ENCODE results near the gene ICAM3.

ICAM3 gene

DNA sequence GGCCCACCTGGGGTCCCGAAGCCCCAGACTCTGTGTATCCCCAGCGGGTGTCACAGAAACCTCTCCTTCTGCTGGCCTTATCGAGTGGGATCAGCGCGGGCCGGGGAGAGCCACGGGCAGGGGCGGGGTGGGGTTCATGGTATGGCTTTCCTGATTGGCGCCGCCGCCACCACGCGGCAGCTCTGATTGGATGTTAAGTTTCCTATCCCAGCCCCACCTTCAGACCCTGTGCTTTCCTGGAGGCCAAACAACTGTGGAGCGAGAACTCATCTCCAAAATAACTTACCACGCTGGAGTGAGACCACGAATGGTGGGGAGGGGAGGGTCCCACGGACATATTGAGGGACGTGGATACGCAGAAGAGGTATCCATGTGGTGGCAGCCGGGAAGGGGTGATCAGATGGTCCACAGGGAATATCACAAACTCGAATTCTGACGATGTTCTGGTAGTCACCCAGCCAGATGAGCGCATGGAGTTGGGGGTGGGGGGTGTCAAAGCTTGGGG, 50.7 kb downstream of the ICAM3 start:
- in situ Hi-C loops (cut with HindIII; ENCODE audit: low sequenced_read_pairs) = no loop called here
- DNase-seq (ENCODE audit: low read depth, low spot score) = no peak
- TF ChIP-seq, protein P1, sequence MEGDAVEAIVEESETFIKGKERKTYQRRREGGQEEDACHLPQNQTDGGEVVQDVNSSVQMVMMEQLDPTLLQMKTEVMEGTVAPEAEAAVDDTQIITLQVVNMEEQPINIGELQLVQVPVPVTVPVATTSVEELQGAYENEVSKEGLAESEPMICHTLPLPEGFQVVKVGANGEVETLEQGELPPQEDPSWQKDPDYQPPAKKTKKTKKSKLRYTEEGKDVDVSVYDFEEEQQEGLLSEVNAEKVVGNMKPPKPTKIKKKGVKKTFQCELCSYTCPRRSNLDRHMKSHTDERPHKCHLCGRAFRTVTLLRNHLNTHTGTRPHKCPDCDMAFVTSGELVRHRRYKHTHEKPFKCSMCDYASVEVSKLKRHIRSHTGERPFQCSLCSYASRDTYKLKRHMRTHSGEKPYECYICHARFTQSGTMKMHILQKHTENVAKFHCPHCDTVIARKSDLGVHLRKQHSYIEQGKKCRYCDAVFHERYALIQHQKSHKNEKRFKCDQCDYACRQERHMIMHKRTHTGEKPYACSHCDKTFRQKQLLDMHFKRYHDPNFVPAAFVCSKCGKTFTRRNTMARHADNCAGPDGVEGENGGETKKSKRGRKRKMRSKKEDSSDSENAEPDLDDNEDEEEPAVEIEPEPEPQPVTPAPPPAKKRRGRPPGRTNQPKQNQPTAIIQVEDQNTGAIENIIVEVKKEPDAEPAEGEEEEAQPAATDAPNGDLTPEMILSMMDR (IDR thresholded peaks at IDR 0.05; ENCODE audit: low read depth, low read length) = no peak
- H3K4me3 ChIP-seq (ENCODE audit: low read depth, low read length) = peak overlapping the region; percentile 13

DNA sequence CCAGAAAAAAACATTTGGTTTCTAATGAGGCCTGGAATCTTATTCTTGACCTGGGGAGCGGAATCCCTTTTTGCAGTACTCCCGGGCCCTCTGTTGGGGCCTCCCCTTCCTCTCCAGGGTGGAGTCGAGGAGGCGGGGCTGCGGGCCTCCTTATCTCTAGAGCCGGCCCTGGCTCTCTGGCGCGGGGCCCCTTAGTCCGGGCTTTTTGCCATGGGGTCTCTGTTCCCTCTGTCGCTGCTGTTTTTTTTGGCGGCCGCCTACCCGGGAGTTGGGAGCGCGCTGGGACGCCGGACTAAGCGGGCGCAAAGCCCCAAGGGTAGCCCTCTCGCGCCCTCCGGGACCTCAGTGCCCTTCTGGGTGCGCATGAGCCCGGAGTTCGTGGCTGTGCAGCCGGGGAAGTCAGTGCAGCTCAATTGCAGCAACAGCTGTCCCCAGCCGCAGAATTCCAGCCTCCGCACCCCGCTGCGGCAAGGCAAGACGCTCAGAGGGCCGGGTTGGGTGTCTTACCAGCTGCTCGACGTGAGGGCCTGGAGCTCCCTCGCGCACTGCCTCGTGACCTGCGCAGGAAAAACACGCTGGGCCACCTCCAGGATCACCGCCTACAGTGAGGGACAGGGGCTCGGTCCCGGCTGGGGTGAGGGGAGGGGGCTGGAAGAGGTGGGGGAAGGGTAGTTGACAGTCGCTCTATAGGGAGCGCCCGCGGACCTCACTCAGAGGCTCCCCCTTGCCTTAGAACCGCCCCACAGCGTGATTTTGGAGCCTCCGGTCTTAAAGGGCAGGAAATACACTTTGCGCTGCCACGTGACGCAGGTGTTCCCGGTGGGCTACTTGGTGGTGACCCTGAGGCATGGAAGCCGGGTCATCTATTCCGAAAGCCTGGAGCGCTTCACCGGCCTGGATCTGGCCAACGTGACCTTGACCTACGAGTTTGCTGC, 52.4 kb downstream of the ICAM3 start, which contains the start of gene ICAM4:
TSS of gene ICAM4 (plus strand) at position 153 of the 935 bp plus-strand sequence. CDS start at position 211, 58 bp downstream.
- in situ Hi-C loops (cut with HindIII; ENCODE audit: low sequenced_read_pairs) = no loop called here
- no peak for DNase-seq (ENCODE audit: low read depth, low spot score)
- no peak within 1 kb of the TSS for H3K4me3 ChIP-seq (ENCODE audit: low read depth, low read length)
- TF ChIP-seq, protein P1 (IDR thresholded peaks at IDR 0.05; ENCODE audit: low read depth, low read length) = no peak

DNA sequence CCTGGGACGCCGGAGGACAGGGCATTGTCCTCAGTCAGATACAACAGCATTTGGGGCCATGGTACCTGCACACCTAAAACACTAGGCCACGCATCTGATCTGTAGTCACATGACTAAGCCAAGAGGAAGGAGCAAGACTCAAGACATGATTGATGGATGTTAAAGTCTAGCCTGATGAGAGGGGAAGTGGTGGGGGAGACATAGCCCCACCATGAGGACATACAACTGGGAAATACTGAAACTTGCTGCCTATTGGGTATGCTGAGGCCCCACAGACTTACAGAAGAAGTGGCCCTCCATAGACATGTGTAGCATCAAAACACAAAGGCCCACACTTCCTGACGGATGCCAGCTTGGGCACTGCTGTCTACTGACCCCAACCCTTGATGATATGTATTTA, 54.0 kb downstream of the ICAM3 start:
- TF ChIP-seq, protein P1 (IDR thresholded peaks at IDR 0.05; ENCODE audit: low read depth, low read length) = no peak
- no peak overlapping the region for H3K4me3 ChIP-seq (ENCODE audit: low read depth, low read length)
- DNase-seq (ENCODE audit: low read depth, low spot score) = no peak
- in situ Hi-C loops (cut with HindIII; ENCODE audit: low sequenced_read_pairs) = no loop called here

DNA sequence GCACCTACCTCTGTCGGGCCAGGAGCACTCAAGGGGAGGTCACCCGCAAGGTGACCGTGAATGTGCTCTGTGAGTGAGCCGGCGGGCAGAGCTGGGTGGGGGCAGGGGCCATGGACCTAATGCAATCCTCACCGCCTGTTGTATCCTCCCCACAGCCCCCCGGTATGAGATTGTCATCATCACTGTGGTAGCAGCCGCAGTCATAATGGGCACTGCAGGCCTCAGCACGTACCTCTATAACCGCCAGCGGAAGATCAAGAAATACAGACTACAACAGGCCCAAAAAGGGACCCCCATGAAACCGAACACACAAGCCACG, 54.5 kb downstream of the ICAM3 start:
- in situ Hi-C loops (cut with HindIII; ENCODE audit: low sequenced_read_pairs) = no loop called here
- no peak for DNase-seq (ENCODE audit: low read depth, low spot score)
- no peak overlapping the region for H3K4me3 ChIP-seq (ENCODE audit: low read depth, low read length)
- TF ChIP-seq, protein P1 (IDR thresholded peaks at IDR 0.05; ENCODE audit: low read depth, low read length) = no peak

DNA sequence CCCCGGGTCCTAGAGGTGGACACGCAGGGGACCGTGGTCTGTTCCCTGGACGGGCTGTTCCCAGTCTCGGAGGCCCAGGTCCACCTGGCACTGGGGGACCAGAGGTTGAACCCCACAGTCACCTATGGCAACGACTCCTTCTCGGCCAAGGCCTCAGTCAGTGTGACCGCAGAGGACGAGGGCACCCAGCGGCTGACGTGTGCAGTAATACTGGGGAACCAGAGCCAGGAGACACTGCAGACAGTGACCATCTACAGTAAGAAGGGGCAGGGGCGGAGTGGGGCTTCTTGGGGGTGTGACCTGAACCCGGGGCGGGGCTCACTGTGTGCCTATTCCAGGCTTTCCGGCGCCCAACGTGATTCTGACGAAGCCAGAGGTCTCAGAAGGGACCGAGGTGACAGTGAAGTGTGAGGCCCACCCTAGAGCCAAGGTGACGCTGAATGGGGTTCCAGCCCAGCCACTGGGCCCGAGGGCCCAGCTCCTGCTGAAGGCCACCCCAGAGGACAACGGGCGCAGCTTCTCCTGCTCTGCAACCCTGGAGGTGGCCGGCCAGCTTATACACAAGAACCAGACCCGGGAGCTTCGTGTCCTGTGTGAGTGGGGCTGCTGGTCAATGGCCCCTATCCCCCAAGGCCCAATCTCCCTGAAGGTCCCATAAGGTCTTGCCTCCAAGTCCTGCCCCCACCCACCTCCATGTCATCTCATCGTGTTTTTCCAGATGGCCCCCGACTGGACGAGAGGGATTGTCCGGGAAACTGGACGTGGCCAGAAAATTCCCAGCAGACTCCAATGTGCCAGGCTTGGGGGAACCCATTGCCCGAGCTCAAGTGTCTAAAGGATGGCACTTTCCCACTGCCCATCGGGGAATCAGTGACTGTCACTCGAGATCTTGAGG, 55.1 kb downstream of the ICAM3 start:
- DNase-seq (ENCODE audit: low read depth, low spot score) = no peak
- in situ Hi-C loops (cut with HindIII; ENCODE audit: low sequenced_read_pairs) = no loop called here
- H3K4me3 ChIP-seq (ENCODE audit: low read depth, low read length) = no peak overlapping the region
- TF ChIP-seq, protein P1 (IDR thresholded peaks at IDR 0.05; ENCODE audit: low read depth, low read length) = no peak
